Activated naive CD4-positive, alpha-beta T cell treated with anti-CD3 and anti-CD28 coated beads, Interleukin-2, amount 10 ng/mL, durations not matched to agents 7 days and 5 days (primary cell): ENCODE data around the gene BNIP2.
A peak's percentile ranks its signal among the peaks of the same experiment; 100 is the strongest.

Source experiments
- CTCF ChIA-PET: fragments of 350-600 bp; sonication (Branson Sonifier 250); formaldehyde crosslinking; loops from one replicate; lab custom pipeline; 2021; ENCODE audit warnings: antibody characterized with exemption; lab: Charles Lee
- DNase-seq: peaks from one replicate; pipeline ENCODE4 v3.0.0-alpha.2; 2020
- H3K27ac Mint-ChIP-seq: one replicate; pipeline ENCODE4 v1.8.0; 2021; ENCODE audit warnings: mild to moderate bottlenecking, moderate library complexity, mixed read lengths
- H3K27me3 Mint-ChIP-seq: one replicate; pipeline ENCODE4 v1.8.0; 2021; ENCODE audit warnings: mild to moderate bottlenecking, mixed read lengths
- H3K36me3 Mint-ChIP-seq: one replicate; pipeline ENCODE4 v1.8.0; 2021; ENCODE audit warnings: mixed read lengths
- H3K4me1 Mint-ChIP-seq: one replicate; pipeline ENCODE4 v1.8.0; 2021; ENCODE audit warnings: mixed read lengths
- H3K4me3 Mint-ChIP-seq: one replicate; pipeline ENCODE4 v1.8.0; 2021; ENCODE audit warnings: mild to moderate bottlenecking, moderate library complexity, mixed read lengths
- H3K9me3 Mint-ChIP-seq: one replicate; pipeline ENCODE4 v1.8.0; 2021; ENCODE audit warnings: mixed read lengths

BNIP2 gene, protein sequence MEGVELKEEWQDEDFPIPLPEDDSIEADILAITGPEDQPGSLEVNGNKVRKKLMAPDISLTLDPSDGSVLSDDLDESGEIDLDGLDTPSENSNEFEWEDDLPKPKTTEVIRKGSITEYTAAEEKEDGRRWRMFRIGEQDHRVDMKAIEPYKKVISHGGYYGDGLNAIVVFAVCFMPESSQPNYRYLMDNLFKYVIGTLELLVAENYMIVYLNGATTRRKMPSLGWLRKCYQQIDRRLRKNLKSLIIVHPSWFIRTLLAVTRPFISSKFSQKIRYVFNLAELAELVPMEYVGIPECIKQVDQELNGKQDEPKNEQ

DNA sequence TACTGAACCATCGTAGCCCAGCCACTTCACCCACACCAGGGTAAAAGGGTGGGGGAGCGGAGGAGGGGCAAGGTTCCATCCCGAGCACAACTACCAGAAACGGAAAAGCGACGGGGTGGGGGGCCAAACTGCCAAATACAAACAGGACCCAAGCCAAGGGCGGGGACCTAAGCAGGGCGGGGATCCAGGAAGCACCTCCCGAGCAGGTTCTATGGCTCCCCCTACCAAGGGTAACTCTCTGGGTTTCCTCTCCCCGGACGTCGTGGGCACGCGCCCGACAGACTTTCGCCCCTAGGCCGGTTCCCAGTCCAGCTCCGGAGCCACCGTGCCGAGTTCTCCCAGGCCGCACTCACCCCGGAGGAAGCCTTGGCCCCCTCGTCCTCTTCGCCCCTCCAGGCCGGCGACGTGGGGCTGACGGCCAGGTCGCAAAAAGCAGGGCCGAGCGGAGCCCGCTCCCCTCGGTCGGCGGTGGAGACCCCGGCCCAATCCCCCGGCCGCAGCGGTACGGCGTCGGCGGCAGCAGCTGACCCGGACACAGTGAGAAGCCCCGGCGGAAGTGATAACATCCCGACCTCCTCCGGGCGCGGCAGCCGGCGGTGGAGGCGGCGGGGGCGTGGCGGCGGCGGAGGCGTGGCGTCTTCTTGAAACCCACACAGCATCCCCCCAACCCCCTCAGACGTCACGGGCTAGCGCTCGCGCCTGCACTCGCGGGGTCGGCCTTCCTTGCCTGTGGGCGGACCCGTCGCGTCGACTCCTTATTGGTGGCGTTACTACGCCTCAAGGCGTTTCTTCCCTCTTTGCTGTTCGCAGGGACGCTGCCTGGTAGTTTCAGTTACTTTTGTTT, at the start of gene BNIP2:
TSS of gene BNIP2 (minus strand) at position 539 of the 844 bp plus-strand sequence. CDS start 6,863 bp downstream, outside the sequence.
- H3K27ac Mint-ChIP-seq: peak within 1 kb of the TSS; percentile 99
- H3K4me3 Mint-ChIP-seq: peak within 1 kb of the TSS; percentile 85
- CTCF ChIA-PET: interaction anchor here (1.1 to 3.1 kb wide), 2 partner anchors 36 to 156 kb away, joined by 3 to 14 read pairs; no protein-coding TSS in a partner anchor
- no peaks in the 10 kb centered on the region for H3K9me3 Mint-ChIP-seq
- peaks cover 52% of the 10 kb centered on the region for H3K4me1 Mint-ChIP-seq
- no peaks in the 10 kb centered on the region for H3K27me3 Mint-ChIP-seq
- H3K36me3 Mint-ChIP-seq: peaks cover 23% of the 10 kb centered on the region
- peak; percentile 100 for DNase-seq

DNA sequence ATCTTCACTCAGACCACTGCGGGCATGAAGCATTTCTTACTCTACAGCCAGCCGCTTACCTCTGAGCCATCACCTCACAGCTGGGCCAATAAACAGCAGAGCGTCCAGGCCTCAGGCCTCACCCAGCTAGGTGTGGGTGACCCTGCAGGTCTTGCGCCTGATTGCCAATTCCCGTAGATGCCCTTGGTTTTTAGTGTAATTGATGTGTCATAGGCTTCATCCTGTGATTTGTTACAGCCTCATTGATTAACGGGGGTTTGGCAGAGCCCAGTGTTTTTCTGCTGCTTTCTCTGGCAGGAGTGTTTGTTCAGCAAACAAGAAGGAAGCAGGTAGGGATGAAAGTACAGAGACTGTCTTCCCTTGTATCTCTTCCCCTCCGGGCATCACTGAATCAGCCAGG, 49.6 kb upstream of the BNIP2 start:
- CTCF ChIA-PET: interaction anchor here (1.2 kb wide), 1 partner anchor 14 kb away, joined by 5 read pairs; no protein-coding TSS in a partner anchor
- H3K4me3 Mint-ChIP-seq: no peak overlapping the region
- H3K27ac Mint-ChIP-seq: no peak overlapping the region
- no peak for DNase-seq
- no peaks in the 10 kb centered on the region for H3K4me1 Mint-ChIP-seq
- H3K36me3 Mint-ChIP-seq: no peaks in the 10 kb centered on the region
- H3K27me3 Mint-ChIP-seq: peaks cover 8% of the 10 kb centered on the region
- H3K9me3 Mint-ChIP-seq: peaks cover under 1% of the 10 kb centered on the region

- no peak overlapping the region for H3K27ac Mint-ChIP-seq
- H3K27me3 Mint-ChIP-seq: peaks cover 15% of the 10 kb centered on the region
- CTCF ChIA-PET: interaction anchor here (0.6 to 0.8 kb wide), 2 partner anchors 20 to 45 kb away, joined by 3 read pairs; no protein-coding TSS in a partner anchor
- H3K36me3 Mint-ChIP-seq: no peaks in the 10 kb centered on the region
- DNase-seq: no peak
- H3K4me1 Mint-ChIP-seq: no peaks in the 10 kb centered on the region
- H3K4me3 Mint-ChIP-seq: no peak overlapping the region
- no peaks in the 10 kb centered on the region for H3K9me3 Mint-ChIP-seq
These were observed 47.1 kb upstream of the BNIP2 start for GRCh38 chr15:59736181-59736580.

DNA sequence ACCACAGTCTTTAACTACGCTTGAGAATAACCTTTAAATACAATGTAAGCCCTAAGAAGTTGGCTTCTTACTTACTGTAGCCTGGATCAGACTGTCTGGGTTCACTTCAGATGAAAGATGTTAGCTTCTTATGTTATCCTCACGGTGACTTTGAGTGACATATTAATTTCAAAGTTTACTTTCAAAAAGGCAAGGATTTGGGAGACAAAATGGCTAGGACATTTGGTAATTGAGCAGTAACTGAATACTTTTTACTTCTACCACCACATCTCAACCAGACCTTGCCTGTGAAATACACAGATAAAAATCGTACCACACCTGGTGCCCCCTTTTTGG, 36.0 kb upstream of the BNIP2 start:
- CTCF ChIA-PET: interaction anchor here (0.6 to 2.8 kb wide), 18 partner anchors 9 to 602 kb away, joined by 3 to 37 read pairs (median 4); no protein-coding TSS in a partner anchor
- no peak for DNase-seq
- Mint-ChIP-seq H3K27me3 (peaks cover 4% of the 10 kb centered on the region), H3K4me3 (no peak overlapping the region), H3K27ac (no peak overlapping the region), H3K9me3 (no peaks in the 10 kb centered on the region), H3K36me3 (no peaks in the 10 kb centered on the region), H3K4me1 (no peaks in the 10 kb centered on the region)

DNA sequence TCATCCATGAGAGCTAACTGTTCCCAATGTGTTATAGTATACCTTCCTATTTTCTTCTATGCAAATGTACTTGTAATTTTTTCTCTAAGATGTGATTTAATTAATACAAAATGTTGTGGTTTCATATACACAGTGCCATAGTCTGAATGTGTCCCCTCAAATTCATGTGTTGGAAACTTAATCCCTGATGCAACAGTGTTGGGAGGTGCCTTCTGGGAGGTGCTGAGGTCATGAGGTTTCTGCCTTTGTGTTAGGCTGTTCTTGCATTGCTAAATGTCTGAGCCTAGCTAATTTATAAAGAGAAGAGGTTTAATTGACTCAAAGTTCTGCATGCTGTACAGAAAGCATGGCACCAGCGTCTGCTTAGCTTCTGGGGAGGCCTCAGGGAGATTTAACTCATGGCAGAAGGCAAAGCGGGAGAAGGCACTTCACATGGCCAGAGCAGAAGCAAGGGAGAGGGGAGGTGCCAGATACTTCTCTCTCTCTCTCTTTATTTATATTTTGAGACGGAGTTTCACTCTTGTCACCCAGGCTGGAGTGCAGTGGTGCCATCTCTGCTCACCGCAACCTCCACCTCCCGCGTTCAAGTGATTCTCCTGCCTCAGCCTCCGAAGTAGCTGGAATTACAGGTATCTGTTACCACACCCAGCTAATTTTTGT, 34.7 kb upstream of the BNIP2 start:
- Mint-ChIP-seq H3K4me3 (no peak overlapping the region), H3K36me3 (no peaks in the 10 kb centered on the region), H3K27me3 (peaks cover 4% of the 10 kb centered on the region), H3K9me3 (no peaks in the 10 kb centered on the region), H3K4me1 (no peaks in the 10 kb centered on the region), H3K27ac (no peak overlapping the region)
- DNase-seq: no peak
- CTCF ChIA-PET: interaction anchor here (1.3 to 2.8 kb wide), 5 partner anchors 15 to 603 kb away, joined by 5 to 37 read pairs (median 14); no protein-coding TSS in a partner anchor

GRCh38 chr15:59722476-59722875, 33.4 kb upstream of the BNIP2 start:
- Mint-ChIP-seq H3K9me3 (no peaks in the 10 kb centered on the region), H3K36me3 (no peaks in the 10 kb centered on the region), H3K4me3 (no peak overlapping the region), H3K27me3 (peaks cover 4% of the 10 kb centered on the region), H3K27ac (no peak overlapping the region), H3K4me1 (no peaks in the 10 kb centered on the region)
- CTCF ChIA-PET: no interaction called here
- no peak for DNase-seq

DNA sequence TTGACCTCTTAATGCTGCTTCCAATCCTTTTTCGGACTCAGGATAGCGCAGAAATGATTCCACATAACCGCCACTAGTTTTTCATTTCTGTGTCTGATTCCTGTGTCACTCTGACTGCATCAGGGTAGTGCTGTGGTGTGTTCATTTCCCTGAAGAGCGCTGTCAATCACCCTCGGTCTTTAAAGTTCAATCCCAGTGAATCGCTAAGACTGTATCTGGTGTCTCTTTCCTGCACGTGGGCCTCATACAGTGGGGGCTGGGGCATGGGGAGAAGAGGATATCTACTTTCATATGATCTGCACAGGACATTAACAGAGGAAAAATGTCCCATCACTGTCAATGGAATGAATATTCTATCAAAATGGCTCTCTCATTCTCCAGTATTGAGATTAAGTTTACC, 32.9 kb upstream of the BNIP2 start:
- no peaks in the 10 kb centered on the region for H3K9me3 Mint-ChIP-seq
- H3K27ac Mint-ChIP-seq: no peak overlapping the region
- CTCF ChIA-PET: no interaction called here
- H3K4me1 Mint-ChIP-seq: no peaks in the 10 kb centered on the region
- H3K36me3 Mint-ChIP-seq: no peaks in the 10 kb centered on the region
- H3K4me3 Mint-ChIP-seq: no peak overlapping the region
- H3K27me3 Mint-ChIP-seq: peaks cover 4% of the 10 kb centered on the region
- DNase-seq: no peak

DNA sequence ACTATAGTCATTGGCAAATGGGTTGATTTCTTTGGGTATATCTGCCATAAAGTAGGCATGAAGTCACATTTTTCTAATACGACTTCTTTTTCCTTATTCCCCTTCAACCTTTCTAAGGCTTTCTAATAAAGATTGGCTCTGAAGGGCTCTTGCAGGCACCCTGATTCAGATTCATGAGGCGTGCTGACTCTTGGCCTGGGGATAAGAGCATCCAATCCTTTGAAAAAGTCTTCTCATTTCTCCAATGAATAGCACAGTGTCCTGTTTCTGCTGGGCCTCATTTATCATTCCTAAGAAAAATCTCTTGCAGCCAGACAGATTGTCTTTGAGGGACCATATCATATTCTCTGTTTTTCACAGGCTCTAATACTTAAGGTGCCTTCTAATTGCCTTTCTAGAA, 32.3 kb upstream of the BNIP2 start:
- H3K27me3 Mint-ChIP-seq: peaks cover 4% of the 10 kb centered on the region
- no peaks in the 10 kb centered on the region for H3K9me3 Mint-ChIP-seq
- no peaks in the 10 kb centered on the region for H3K4me1 Mint-ChIP-seq
- no peak for DNase-seq
- no peak overlapping the region for H3K4me3 Mint-ChIP-seq
- CTCF ChIA-PET: no interaction called here
- no peak overlapping the region for H3K27ac Mint-ChIP-seq
- H3K36me3 Mint-ChIP-seq: no peaks in the 10 kb centered on the region

DNA sequence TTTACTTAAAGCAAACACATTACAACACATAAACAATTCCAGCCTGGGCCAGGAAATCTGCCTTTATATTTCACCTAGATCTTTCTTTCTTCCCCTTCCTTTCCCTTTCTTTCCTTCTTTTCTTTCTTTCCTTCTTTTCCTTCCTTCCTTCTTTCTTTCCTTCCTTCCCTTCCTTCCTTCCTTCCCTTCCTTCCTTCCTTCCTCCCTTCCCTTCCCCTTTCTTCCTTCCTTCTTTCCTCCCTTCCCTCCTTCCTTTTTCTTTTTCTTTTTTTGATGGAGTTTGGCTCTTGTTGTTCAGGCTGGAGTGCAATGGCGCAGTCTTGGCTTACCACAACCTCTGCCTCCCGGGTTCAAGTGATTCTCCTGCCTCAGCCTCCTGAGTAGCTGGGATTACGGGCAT, 24.1 kb upstream of the BNIP2 start:
- no peak for DNase-seq
- no peaks in the 10 kb centered on the region for H3K9me3 Mint-ChIP-seq
- H3K27me3 Mint-ChIP-seq: peaks cover 5% of the 10 kb centered on the region
- H3K36me3 Mint-ChIP-seq: no peaks in the 10 kb centered on the region
- H3K4me3 Mint-ChIP-seq: no peak overlapping the region
- H3K4me1 Mint-ChIP-seq: no peaks in the 10 kb centered on the region
- CTCF ChIA-PET: interaction anchor here (1.0 kb wide), 1 partner anchor 21 kb away, joined by 3 read pairs; no protein-coding TSS in a partner anchor
- no peak overlapping the region for H3K27ac Mint-ChIP-seq

DNA sequence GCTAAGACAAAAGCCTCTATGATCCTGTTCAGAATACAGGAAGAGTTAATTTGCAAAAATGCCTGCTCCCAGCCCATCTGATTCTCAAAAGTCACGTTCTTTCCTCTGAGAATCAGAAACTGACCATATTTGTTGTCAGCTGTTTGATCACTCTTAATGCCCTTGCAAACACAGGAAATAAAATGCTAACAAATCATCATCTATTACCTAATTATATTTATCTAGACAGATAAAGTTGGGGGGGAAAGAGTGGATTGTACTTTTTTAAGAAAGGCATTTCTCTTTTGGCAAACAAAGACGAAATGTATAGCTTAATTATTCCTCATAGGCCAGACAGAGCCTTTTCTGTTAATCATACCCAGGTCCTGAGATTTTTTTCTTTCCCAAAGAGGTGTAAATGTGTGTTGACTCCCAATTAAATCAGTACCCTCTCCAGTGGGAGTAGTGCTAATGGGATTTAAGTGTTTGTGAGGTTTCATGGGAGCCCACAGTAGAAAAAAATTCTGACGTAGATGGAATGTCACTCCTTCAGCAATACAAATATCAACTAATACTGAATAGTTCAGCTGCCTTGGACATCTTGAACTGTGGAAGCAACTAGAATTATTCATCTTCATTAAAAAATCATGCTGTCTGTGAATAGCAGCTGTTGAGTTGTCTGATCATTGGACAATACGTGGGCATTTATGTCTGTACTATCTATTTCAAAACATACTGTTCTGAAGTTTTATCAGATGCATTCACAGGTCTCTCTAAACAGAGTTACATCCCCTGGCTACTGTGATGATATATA, 22.5 kb upstream of the BNIP2 start:
- CTCF ChIA-PET: interaction anchor here (1.1 to 1.4 kb wide), 3 partner anchors 13 to 20 kb away, joined by 3 to 4 read pairs (median 3); no protein-coding TSS in a partner anchor
- Mint-ChIP-seq H3K9me3 (no peaks in the 10 kb centered on the region), H3K4me1 (no peaks in the 10 kb centered on the region), H3K27me3 (peaks cover 5% of the 10 kb centered on the region), H3K27ac (no peak overlapping the region), H3K36me3 (no peaks in the 10 kb centered on the region), H3K4me3 (no peak overlapping the region)
- no peak for DNase-seq

DNA sequence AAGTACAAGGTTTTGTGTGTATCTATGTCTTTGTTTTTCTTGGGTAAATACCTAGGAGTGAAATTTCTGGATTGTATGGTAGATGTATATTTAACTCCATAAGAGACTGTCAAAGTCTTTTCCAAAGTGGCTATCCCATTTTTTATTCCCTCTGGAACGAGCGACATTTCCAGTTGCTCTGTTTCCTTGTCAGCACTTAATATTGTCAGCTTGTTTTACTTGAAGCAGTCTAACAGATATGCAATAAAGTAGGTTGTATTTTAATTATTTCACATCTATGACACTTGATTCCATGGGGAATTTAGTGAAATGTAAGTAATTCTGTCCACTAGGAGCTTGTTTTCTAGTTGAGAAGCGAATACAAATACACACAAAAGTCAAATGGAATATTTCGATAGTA, 18.5 kb upstream of the BNIP2 start:
- CTCF ChIA-PET: no interaction called here
- Mint-ChIP-seq H3K9me3 (no peaks in the 10 kb centered on the region), H3K36me3 (no peaks in the 10 kb centered on the region)

DNA sequence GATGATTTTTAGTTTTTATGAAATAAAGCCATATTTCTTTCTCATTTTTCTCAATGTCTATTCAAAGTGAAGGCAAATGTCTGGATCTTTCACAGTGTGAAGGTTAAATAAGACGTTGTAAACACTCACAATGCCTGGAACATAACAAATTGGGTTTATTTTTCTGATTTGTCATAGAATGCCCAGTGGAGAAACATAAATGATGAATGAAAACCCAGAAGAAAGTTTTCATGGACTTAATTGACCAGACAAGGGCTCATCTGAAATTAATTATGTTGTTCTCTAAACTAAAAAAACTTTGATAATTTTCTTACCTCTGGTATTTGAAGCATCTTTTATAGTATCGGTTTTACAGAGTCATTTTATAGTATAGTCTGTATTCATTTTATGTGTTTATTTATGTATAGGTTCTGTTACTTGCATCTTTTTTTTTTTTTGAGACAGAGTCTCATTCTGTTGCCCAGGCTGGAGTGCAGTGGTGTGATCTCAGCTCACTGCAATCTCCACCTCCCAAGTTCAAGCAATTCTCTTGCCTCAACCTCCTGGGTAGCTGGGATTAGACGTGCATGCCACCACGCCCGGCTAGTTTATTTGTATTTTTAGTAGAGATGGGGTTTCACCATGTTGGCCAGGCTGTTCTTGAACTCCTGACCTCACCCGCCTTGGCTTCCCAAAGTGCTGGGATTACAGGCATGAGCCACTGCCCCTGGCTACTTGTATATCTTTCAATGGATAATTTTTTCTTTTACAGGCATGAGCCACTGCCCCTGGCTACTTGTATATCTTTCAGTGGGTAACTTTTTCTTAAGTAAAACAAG, 15.1 kb upstream of the BNIP2 start:
- no peak for DNase-seq
- Mint-ChIP-seq H3K27me3 (peaks cover 19% of the 10 kb centered on the region), H3K36me3 (no peaks in the 10 kb centered on the region), H3K4me1 (no peaks in the 10 kb centered on the region), H3K9me3 (no peaks in the 10 kb centered on the region), H3K27ac (no peak overlapping the region), H3K4me3 (no peak overlapping the region)
- CTCF ChIA-PET: no interaction called here

More for the DNA sequence above, 18.5 kb upstream of the BNIP2 start:
- H3K27me3 Mint-ChIP-seq: peaks cover 18% of the 10 kb centered on the region
- H3K27ac Mint-ChIP-seq: no peak overlapping the region
- no peaks in the 10 kb centered on the region for H3K4me1 Mint-ChIP-seq
- no peak for DNase-seq
- no peak overlapping the region for H3K4me3 Mint-ChIP-seq

DNA sequence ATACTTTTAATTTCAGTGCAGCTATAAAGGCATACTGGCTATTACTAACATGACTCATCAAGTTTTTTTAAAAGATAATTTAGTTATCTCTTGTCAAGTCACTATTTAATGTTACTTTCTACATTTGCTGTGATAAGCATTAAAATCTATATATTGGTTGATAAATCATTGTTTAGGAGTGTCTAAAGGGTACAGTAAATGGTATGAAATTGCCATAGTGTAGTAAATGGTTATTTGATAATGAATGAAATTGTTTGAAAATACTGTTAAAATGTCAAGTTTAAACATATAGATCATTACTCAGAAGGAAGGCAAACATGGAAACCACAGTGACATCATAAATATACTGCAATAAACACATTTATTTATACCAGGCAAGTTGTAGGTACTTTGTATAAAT, 13.2 kb upstream of the BNIP2 start:
- H3K36me3 Mint-ChIP-seq: no peaks in the 10 kb centered on the region
- H3K27me3 Mint-ChIP-seq: peaks cover 19% of the 10 kb centered on the region
- H3K4me1 Mint-ChIP-seq: no peaks in the 10 kb centered on the region
- no peaks in the 10 kb centered on the region for H3K9me3 Mint-ChIP-seq
- no peak overlapping the region for H3K27ac Mint-ChIP-seq
- CTCF ChIA-PET: no interaction called here
- H3K4me3 Mint-ChIP-seq: no peak overlapping the region
- DNase-seq: no peak
